Fibroblast of gingiva (primary cell): ENCODE measurements around the gene FOXP1.

ENCODE experiments used
- DNase-seq: peaks from one replicate; pipeline ENCODE4 v3.0.0-alpha.2; 2011; ENCODE audit warnings: low read depth

Gene FOXP1

GRCh38 chr3:71072986-71073385 is 510.5 kb downstream of the FOXP1 start:
- no peak for DNase-seq

- peak; percentile 65 for DNase-seq
Measured at GRCh38 chr3:71072287-71072686, 511.2 kb downstream of the FOXP1 start.

- DNase-seq, result no peak
Measured at GRCh38 chr3:71070497-71071463, 512.7 kb downstream of the FOXP1 start.

GRCh38 chr3:71069797-71070196 is 513.7 kb downstream of the FOXP1 start:
- DNase-seq, result peak; percentile 65

- no peak for DNase-seq
Measured at GRCh38 chr3:71067977-71068654, 515.4 kb downstream of the FOXP1 start.

GRCh38 chr3:71066849-71067261 is 516.7 kb downstream of the FOXP1 start:
- peak; percentile 64 for DNase-seq

- no peak for DNase-seq
Measured at GRCh38 chr3:71066356-71066755, 517.2 kb downstream of the FOXP1 start.

- no peak for DNase-seq
Measured at GRCh38 chr3:71065764-71066013, 517.8 kb downstream of the FOXP1 start.

- DNase-seq, result peak; percentile 33
Measured at GRCh38 chr3:71064956-71065763, 518.4 kb downstream of the FOXP1 start.

GRCh38 chr3:71064291-71064955 is 519.1 kb downstream of the FOXP1 start:
- DNase-seq, result peak; percentile 73

GRCh38 chr3:71063773-71064290 is 519.7 kb downstream of the FOXP1 start:
- peak; percentile 19 for DNase-seq

GRCh38 chr3:71062952-71063772 is 520.4 kb downstream of the FOXP1 start:
- peak; percentile 54 for DNase-seq

- DNase-seq, result peak; percentile 42
Measured at GRCh38 chr3:71062037-71062932, 521.2 kb downstream of the FOXP1 start.

- DNase-seq, result no peak
Measured at GRCh38 chr3:71061581-71061980, 521.9 kb downstream of the FOXP1 start.

GRCh38 chr3:71061037-71061436 is 522.5 kb downstream of the FOXP1 start:
- no peak for DNase-seq

GRCh38 chr3:71060536-71060935 is 523.0 kb downstream of the FOXP1 start:
- no peak for DNase-seq

GRCh38 chr3:71057526-71057894 is 526.0 kb downstream of the FOXP1 start:
- no peak for DNase-seq

- DNase-seq, result peak; percentile 18
Measured at GRCh38 chr3:71056327-71056726, 527.2 kb downstream of the FOXP1 start.

GRCh38 chr3:71055257-71056001 is 528.1 kb downstream of the FOXP1 start:
- DNase-seq, result peak; percentile 79
